GM21619 (cell line): ENCODE measurements around the gene LCN1.
"Not testable (repeated sequence)": the region's sequence is repeated elsewhere in the genome, so short reads cannot be mapped to it uniquely, and the experiment has no call there.

Experiments
- ATAC-seq: cut with Tn5 transposase; IDR thresholded peaks from one replicate; pipeline ENCODE4 v1.9.1; 2021; ENCODE audit not compliant: unreplicated experiment

Gene LCN1

GRCh38 chr9:135545646-135546176 lies 24.5 kb downstream of the LCN1 start, which contains the start of gene OBP2A:
Gene OBP2A, plus strand, starts transcription at chr9:135546126. Its CDS starts 55 bp downstream, at chr9:135546181.
- ATAC-seq = not testable (repeated sequence)

GRCh38 chr9:135546792-135547617 lies 25.8 kb downstream of the LCN1 start:
- ATAC-seq = not testable (repeated sequence)

GRCh38 chr9:135547756-135548736 lies 26.8 kb downstream of the LCN1 start:
- no peak for ATAC-seq

- not testable (repeated sequence) for ATAC-seq
These were observed 28.5 kb downstream of the LCN1 start for GRCh38 chr9:135549478-135550343.

- ATAC-seq = no peak
These were observed 29.2 kb downstream of the LCN1 start for GRCh38 chr9:135550344-135550918.

- no peak for ATAC-seq
These were observed 29.8 kb downstream of the LCN1 start for GRCh38 chr9:135551031-135551430.

- ATAC-seq = no peak
These were observed 30.2 kb downstream of the LCN1 start for GRCh38 chr9:135551456-135551855.

GRCh38 chr9:135552021-135552697 lies 30.9 kb downstream of the LCN1 start:
- no peak for ATAC-seq

GRCh38 chr9:135552698-135553171 lies 31.5 kb downstream of the LCN1 start:
- no peak for ATAC-seq

GRCh38 chr9:135554718-135555117 lies 33.5 kb downstream of the LCN1 start:
- ATAC-seq = no peak

- no peak for ATAC-seq
These were observed 34.0 kb downstream of the LCN1 start for GRCh38 chr9:135555203-135555602.

- ATAC-seq = no peak
These were observed 34.7 kb downstream of the LCN1 start for GRCh38 chr9:135555910-135556309.

- no peak for ATAC-seq
These were observed 38.4 kb downstream of the LCN1 start for GRCh38 chr9:135559606-135560005.

GRCh38 chr9:135561391-135562234 lies 40.4 kb downstream of the LCN1 start, which contains the start of gene PAEP:
Gene PAEP, plus strand, starts transcription at chr9:135561756.
- no peak for ATAC-seq

GRCh38 chr9:135562235-135562745 lies 41.0 kb downstream of the LCN1 start:
- no peak for ATAC-seq

GRCh38 chr9:135563039-135563476 lies 41.8 kb downstream of the LCN1 start:
- ATAC-seq = no peak

- ATAC-seq = no peak
These were observed 42.6 kb downstream of the LCN1 start for GRCh38 chr9:135563858-135564257.

GRCh38 chr9:135565141-135565628 lies 43.9 kb downstream of the LCN1 start:
- ATAC-seq = no peak
